Measurements from ENCODE around the gene SREBF2.

DNA sequence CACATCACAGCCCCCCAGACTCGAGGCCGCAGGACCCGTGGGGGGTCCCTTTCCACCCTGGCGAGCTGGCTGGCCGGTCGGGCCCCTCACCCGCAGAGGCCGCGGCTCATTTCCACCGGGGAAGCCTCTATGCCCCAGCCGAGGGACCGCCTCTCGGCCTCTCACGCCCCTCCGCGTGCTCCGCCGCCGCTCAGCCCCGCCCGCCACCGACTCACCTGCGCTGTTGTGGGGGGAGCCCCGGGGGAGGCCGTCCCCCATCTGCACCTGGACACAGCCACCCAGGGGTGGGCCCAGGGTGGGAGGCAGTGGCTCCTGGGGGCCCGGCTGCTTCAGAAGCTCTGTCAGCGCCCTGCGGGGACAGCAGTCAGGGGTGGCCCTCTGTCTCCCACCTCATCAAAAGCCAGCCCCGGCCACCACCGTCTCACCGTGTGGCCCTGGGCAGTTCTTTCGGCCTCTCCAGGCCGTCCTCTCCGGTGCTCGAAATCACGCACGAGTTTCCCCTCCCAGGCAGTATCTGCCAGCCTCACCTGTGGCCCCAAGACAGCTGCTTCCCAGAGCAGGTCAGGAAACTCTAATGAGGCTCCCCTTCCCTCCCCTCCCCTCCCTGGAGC is 78.2 kb downstream of the SREBF2 start:
- no peak for TF ChIP-seq POLR2AphosphoS5 (IDR thresholded peaks at IDR 0.05; ENCODE audit: borderline replicate concordance, low read depth, low read length)
- TF ChIP-seq EZH2 (IDR thresholded peaks at IDR 0.05): no peak

Data from SK-N-MC (cell line).